Lower lobe of right lung (tissue), 2 donors: ENCODE data around the gene MMP15. TPM values are rescaled to one million over a fixed set of nuclear protein-coding genes. Genes with fewer than 3 reads are reported as not detected.
A peak's percentile ranks its signal among the peaks of the same experiment; 100 is the strongest.

Source experiments
- ATAC-seq, 2 donors: fragments of 200-7000 bp; cut with Tn5 transposase; one replicate each; pipeline ENCODE4 v1.9.1; 2020 to 2022; ENCODE audit warnings: mild to moderate bottlenecking in 2 of 2, moderate library complexity in 2 of 2
- DNase-seq: peaks from one replicate; pipeline ENCODE4 v3.0.0-alpha.2; 2020
- H3K27ac ChIP-seq: fragments of 200-600 bp; one replicate; pipeline ENCODE4 v1.8.0; 2022
- H3K27me3 ChIP-seq: fragments of 200-600 bp; one replicate; pipeline ENCODE4 v1.8.0; 2022; ENCODE audit warnings: low read depth
- H3K36me3 ChIP-seq: fragments of 200-600 bp; one replicate; pipeline ENCODE4 v1.8.0; 2022; ENCODE audit warnings: mild to moderate bottlenecking
- H3K4me1 ChIP-seq: fragments of 200-600 bp; one replicate; pipeline ENCODE4 v1.8.0; 2022
- H3K4me3 ChIP-seq: fragments of 200-600 bp; one replicate; pipeline ENCODE4 v1.8.0; 2022; ENCODE audit warnings: mild to moderate bottlenecking
- H3K9me3 ChIP-seq: fragments of 200-600 bp; one replicate; pipeline ENCODE4 v1.8.0; 2022
- CTCF ChIP-seq: fragments of 200-600 bp; IDR thresholded peaks from one replicate; pipeline ENCODE4 v1.8.0; 2022; ENCODE audit warnings: antibody characterized with exemption, mild to moderate bottlenecking
- intact Hi-C: fragments of 100-400 bp; cut with DNase I; formaldehyde crosslinking; loops from one replicate; pipeline ENCODE4 v1.11.0; 2022
- total RNA-seq: library from RNA; stranded (reverse); fragmentation: NEBNext Ultra II Directional; extraction: Animal tissue kit (Norgen Biotek cat#: 25700); gene quantifications from one replicate; pipeline ENCODE4 v1.2.1, GENCODE V29; 2021
- donor health status: DM: no; HTN: yes; CAD: no; lungs with severe emphysema.

Gene MMP15
- total RNA-seq, 1 donor from 2014 or later = 21.5 TPM

GRCh38 chr16:58026705-58027160 is 1.2 kb downstream of the MMP15 start:
- DNase-seq = peak; percentile 55
- no peaks in the 10 kb centered on the region for H3K36me3 ChIP-seq
- H3K27ac ChIP-seq = peak overlapping the region; percentile 87
- intact Hi-C loops = loop anchor here (10.0 kb wide), 1 partner anchor 98 kb away; the partner anchor contains the start of gene CFAP20
- no peak for TF ChIP-seq CTCF
- H3K4me3 ChIP-seq = peak overlapping the region; percentile 81
- ATAC-seq = no peak
- no peaks in the 10 kb centered on the region for H3K9me3 ChIP-seq
- peaks cover 91% of the 10 kb centered on the region for H3K4me1 ChIP-seq
- no peaks in the 10 kb centered on the region for H3K27me3 ChIP-seq

- H3K27ac ChIP-seq = peak overlapping the region; percentile 87
- peaks cover 91% of the 10 kb centered on the region for H3K4me1 ChIP-seq
- no peaks in the 10 kb centered on the region for H3K27me3 ChIP-seq
- ATAC-seq (peak; percentile 37 to 51), DNase-seq (peak; percentile 63)
- no peak for TF ChIP-seq CTCF
- peak overlapping the region; percentile 81 for H3K4me3 ChIP-seq
- no peaks in the 10 kb centered on the region for H3K36me3 ChIP-seq
- intact Hi-C loops = loop anchor here (10.0 kb wide), 1 partner anchor 97 kb away; the partner anchor contains the start of gene CFAP20
- H3K9me3 ChIP-seq = no peaks in the 10 kb centered on the region
Measured at GRCh38 chr16:58027161-58027915, 1.8 kb downstream of the MMP15 start.

GRCh38 chr16:58027916-58028455 is 2.4 kb downstream of the MMP15 start:
- intact Hi-C loops = loop anchor here (10.0 kb wide), 1 partner anchor 97 kb away; the partner anchor contains the start of gene CFAP20
- ATAC-seq (no peak), DNase-seq (no peak)
- Histone ChIP-seq H3K27ac (no peak overlapping the region), H3K27me3 (no peaks in the 10 kb centered on the region), H3K9me3 (no peaks in the 10 kb centered on the region), H3K36me3 (no peaks in the 10 kb centered on the region), H3K4me1 (peaks cover 91% of the 10 kb centered on the region), H3K4me3 (peak overlapping the region; percentile 81)
- TF ChIP-seq CTCF = no peak

GRCh38 chr16:58028541-58029070 is 3.1 kb downstream of the MMP15 start:
- TF ChIP-seq CTCF = no peak
- Histone ChIP-seq H3K4me1 (peaks cover 91% of the 10 kb centered on the region), H3K27ac (no peak overlapping the region), H3K9me3 (no peaks in the 10 kb centered on the region), H3K36me3 (no peaks in the 10 kb centered on the region), H3K4me3 (no peak overlapping the region), H3K27me3 (no peaks in the 10 kb centered on the region)
- no peak for DNase-seq
- ATAC-seq = no peak
- intact Hi-C loops = loop anchor here (10.0 kb wide), 1 partner anchor 96 kb away; the partner anchor contains the start of gene CFAP20

GRCh38 chr16:58029410-58029809 is 3.9 kb downstream of the MMP15 start:
- TF ChIP-seq CTCF = no peak
- ATAC-seq = no peak
- H3K4me3 ChIP-seq = no peak overlapping the region
- no peaks in the 10 kb centered on the region for H3K9me3 ChIP-seq
- H3K4me1 ChIP-seq = peaks cover 90% of the 10 kb centered on the region
- no peaks in the 10 kb centered on the region for H3K36me3 ChIP-seq
- intact Hi-C loops = loop anchor here (10.0 kb wide), 1 partner anchor 95 kb away; the partner anchor contains the start of gene CFAP20
- no peak for DNase-seq
- no peaks in the 10 kb centered on the region for H3K27me3 ChIP-seq
- H3K27ac ChIP-seq = no peak overlapping the region
